ENCODE data around the gene CCDC136. TPM values are rescaled to one million over a fixed set of nuclear protein-coding genes. Genes with fewer than 3 reads are reported as not detected.

Gene CCDC136
- total RNA-seq, 2 donors from 2014 or later, result 2.9 to 7.2 TPM

DNA sequence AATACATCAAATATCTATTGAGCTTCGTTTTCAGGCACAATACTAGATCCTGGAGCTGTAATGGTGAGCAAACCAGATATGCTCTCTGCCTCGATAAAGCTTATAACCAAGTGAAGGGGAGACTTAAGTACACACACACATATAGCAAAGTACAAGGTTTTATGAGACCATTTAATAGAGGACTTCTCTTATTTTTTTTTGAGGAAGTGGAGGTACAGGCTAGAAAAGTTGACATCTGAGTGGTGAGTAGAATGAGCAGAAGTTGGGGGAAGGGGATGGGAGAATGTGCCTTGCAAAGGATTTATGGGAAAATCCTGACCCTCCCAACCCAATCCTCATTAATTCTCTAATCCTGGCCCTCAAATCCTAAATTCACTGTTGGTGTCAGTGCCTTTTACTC, 7.7 kb downstream of the CCDC136 start:
- no peak for ATAC-seq
- no peak for DNase-seq
- intact Hi-C loops (cut with DNase I), result no loop called here

- no peak for ATAC-seq
- intact Hi-C loops (cut with DNase I), result no loop called here
- no peak for DNase-seq
Measured at GRCh38 chr7:128800567-128800966, 8.8 kb downstream of the CCDC136 start.

- intact Hi-C loops (cut with DNase I), result no loop called here
- ATAC-seq (no peak), DNase-seq (no peak)
Measured at GRCh38 chr7:128801003-128801402, 9.2 kb downstream of the CCDC136 start.

DNA sequence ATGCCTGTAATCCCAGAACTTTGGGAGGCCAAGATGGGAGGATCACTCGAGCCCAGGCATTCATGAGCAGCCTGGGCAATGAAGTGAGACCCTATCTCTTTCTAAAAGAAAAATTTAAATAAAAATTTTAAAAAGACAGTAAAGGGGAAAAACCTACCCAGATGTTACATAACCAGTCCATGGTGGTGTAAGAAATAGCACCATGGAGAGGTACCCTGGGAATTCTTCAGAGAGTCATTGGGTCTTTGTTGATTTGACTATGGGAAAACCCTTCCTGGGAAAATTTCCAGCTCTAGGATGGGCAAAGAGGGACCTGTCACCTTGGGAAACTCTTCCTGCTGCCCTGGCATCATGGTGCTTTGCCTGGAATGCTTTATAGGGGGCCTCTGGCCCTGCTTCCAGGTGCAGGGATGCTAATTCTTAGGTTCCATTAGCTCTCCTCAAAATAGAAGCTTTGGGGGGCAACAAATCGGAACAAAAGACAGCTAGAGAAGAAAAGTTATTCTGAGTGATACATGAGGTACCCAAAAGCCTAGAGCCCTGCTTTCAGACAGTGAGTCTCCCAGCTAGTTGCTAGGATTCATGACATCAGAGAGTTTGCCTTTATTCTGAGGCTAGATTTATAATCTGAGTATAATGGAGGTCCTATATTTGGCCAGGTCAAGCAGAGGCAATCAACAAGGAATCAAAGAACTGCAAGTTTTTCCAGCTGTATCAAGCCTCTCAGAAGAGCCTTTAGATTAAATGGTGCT, 10.1 kb downstream of the CCDC136 start:
- ATAC-seq, result no peak
- intact Hi-C loops (cut with DNase I), result no loop called here
- no peak for DNase-seq

- intact Hi-C loops (cut with DNase I), result no loop called here
- DNase-seq, result no peak
- no peak for ATAC-seq
Measured at GRCh38 chr7:128804484-128804883, 12.7 kb downstream of the CCDC136 start.

DNA sequence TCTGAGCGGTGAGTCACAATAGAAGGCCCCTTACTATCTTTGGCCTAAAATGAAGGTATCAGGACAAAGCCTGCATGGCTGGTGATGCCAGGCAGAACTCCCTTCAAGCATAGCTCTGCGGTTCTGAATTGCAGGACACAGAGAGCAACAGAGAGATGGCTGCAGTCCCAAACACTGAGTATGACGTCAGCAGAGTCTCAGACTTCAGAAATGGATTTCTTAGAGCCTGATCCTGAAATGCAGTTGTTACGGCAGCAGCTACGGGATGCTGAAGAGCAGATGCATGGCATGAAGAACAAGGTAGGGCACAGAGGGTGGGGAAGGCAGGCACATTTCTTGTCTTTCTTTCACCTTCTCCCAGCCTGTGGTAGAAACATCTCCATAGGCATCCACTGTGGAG, 13.5 kb downstream of the CCDC136 start:
- DNase-seq (no peak), ATAC-seq (no peak)
- intact Hi-C loops (cut with DNase I), result no loop called here

DNA sequence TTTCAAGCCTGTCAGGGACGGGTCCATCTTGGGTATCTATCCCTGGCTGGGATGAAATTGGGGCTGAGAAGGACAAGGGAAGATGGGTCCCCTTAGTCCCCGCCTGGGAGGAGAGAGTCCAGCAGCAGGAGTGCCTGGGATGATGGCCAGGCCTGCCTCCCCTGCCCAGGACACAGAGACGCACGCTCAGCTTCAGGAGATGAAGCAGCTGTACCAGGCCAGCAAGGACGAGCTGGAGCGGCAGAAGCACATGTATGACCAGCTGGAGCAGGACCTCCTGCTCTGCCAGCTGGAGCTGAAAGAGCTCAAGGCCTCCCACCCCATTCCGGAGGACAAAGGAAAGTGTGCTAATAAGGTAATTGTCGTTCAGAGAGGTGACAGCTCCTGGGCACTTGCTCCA, 15.4 kb downstream of the CCDC136 start:
- intact Hi-C loops (cut with DNase I), result no loop called here
- no peak for DNase-seq
- ATAC-seq, result no peak

- DNase-seq (no peak), ATAC-seq (no peak)
- intact Hi-C loops (cut with DNase I), result no loop called here
Measured at GRCh38 chr7:128809363-128809762, 17.6 kb downstream of the CCDC136 start.

DNA sequence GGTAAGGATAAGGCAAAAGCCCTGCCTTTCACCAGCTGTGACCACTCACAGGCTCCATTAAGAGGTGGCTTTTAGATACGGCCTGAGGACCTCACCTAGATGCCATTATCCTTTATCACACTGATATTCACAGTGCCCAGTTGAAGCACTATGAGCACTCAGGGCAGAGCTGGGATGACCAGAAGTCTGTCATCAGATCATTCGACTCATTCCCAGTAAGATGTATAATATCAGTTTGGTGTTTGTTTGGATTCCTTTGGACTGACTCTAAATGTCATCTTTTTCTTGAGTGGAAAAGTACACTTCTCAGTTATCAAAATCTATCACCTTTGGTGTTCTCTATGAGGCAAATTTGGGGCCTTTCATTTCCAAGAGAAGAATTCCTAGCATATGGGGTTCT, 18.7 kb downstream of the CCDC136 start:
- DNase-seq, result no peak
- intact Hi-C loops (cut with DNase I), result no loop called here
- no peak for ATAC-seq

DNA sequence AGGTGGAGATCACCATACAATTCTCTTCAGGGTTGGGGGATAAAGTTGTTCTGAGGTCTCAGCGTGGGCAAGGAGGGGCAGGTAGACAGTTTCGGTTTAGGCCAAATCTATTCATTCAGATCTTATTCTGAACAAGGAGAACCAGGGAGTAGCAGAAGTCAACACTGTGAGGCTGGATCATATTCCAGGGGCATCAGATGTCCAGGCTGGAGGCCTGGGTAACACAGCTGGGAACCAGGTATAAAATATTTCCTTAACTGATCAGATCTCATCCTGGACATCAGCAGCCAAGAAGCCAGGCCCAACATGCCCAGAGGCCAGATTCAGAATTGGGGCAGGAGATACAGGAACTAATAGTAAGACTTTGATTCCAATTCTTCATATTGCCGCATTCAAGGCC, 19.2 kb downstream of the CCDC136 start:
- intact Hi-C loops (cut with DNase I), result no loop called here
- ATAC-seq, result no peak
- DNase-seq, result no peak

DNA sequence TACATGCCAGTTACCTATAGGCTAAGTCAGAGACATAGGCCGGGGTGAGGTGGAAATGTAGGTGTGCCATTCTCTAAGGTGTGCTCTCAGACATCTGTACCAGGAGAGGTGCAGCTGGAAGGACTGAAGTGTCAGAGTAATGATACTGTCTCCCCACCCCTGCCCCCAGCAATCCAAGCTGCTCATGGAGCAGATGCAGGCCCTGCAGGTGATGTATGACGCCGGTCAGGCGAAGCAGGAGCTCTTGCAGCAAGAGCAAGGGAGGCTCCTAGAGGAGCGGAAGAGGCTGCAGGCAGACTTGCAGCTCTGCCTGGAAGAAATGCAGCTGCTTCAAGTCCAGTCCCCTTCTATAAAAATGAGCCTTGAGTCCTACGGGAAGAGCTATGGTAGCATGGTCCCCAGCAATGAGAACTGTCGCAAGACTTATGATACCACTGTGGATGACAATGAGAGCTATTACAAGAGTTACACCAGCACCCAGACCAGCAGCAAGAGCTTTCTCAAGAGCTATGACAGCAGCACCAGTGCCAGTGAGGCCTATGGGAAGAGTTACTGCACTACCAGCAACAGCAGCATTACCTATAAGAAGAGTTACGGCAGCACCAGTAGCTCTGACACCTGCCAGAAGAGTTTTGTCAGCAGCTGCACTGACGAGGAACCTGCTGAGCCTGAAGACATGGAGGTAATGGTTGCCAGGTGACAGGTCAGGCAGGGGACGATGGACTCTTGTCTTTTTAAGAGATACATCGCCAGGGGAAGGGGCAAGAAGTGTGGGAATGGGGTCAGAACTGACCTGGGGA, 20.1 kb downstream of the CCDC136 start:
- intact Hi-C loops (cut with DNase I), result no loop called here
- ATAC-seq (no peak), DNase-seq (no peak)

DNA sequence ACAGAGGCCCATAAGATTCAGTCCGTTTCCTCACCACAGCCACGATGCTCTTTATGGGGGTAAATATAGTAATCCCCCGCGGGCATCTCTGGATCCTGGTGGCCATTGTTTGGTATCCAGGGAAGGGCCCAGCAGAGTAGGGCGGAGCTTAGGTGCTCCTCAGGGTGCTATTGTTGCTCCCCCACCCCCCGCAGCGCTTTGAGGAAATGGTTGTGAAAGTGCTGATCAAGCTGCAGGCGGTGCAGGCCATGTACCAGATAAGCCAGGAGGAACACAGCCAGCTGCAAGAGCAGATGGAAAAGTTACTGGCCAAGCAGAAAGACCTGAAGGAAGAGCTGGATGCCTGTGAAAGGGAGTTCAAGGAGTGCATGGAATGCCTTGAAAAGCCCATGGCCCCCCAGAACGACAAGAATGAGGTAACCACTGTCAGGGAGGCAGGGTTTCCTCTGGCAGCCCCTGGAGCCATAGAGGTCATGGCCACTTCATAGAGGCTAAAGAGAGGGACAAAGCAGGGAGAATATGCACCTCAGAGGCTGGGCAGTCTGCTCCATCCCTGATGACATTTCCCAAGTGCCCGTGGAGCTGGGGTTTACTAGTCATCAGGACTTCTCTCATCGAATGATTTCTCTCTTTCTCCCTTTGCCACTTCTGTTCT, 20.9 kb downstream of the CCDC136 start:
- ATAC-seq (peak; percentile 41 to 69), DNase-seq (peak; percentile 62)
- intact Hi-C loops (cut with DNase I), result no loop called here

- intact Hi-C loops (cut with DNase I), result no loop called here
- DNase-seq (no peak), ATAC-seq (no peak)
Measured at GRCh38 chr7:128814499-128814898, 22.7 kb downstream of the CCDC136 start.

- DNase-seq (no peak), ATAC-seq (peak in 1 of 2 donors; percentile 24)
- intact Hi-C loops (cut with DNase I), result no loop called here
Measured at GRCh38 chr7:128815289-128815942, 23.6 kb downstream of the CCDC136 start.

DNA sequence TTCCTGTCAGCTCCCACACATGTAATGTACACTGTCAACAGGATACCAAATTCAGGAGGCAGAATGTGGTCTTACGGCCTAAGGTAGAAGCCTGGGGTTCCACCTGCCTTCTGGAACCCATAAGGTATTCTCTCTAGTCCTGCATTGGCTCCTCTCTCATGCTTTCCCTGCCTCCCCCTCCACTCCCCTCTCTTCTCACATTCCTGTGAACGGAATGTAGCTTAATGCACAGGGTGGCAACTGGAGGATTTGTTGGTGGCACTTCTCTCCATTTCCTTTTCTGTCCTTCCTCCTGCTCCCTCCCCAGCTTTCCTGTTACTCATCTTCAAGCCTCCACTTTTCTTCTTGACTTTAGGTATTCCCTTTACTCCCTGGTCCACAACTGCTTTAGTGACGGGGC, 26.9 kb downstream of the CCDC136 start:
- no peak for DNase-seq
- no peak for ATAC-seq
- intact Hi-C loops (cut with DNase I), result no loop called here

DNA sequence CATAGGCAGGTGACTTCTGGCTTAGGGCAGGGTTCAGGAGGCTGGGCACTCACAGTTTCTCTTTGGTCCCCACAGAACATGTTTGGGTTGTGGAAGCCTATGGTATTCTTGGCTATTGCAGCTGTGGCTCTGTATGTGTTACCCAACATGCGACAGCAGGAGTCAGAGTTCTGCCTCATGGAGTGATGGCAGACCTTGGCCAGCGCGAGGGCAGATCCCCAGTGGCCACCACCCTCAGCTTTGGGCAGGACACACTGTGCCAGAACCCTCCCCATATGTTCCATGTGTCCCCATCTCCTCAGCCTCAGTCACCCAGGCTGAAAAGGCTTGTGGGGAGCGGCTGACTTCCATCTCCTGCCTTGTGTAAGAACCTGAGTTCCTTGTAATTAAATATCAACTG, 30.0 kb downstream of the CCDC136 start:
- intact Hi-C loops (cut with DNase I), result loop anchor here in 1 of 2 donors (5.0 kb wide), 1 partner anchor 34 kb away; no protein-coding TSS in a partner anchor
- ATAC-seq, result peak in 1 of 2 donors; percentile 13

GRCh38 chr7:128826512-128826911, 34.7 kb downstream of the CCDC136 start:
- DNase-seq (no peak), ATAC-seq (no peak)
- intact Hi-C loops (cut with DNase I), result no loop called here

More for the DNA sequence above, 30.0 kb downstream of the CCDC136 start:
- DNase-seq, result no peak

DNA sequence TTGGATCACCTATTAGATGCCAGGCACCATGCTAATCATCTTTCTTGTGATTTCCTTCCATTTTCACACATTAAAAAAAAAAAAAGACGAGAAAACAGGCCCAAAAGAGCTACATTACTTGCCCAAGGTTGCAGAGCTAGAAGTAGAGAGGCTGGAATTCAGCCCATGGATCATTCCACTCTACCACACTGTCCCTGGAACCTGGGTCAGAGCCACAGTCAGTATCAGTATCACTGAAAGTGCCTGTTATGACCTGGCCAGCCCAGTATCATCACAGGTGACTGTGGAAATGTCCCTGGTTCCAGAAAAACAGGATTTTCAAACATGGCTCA, 35.1 kb downstream of the CCDC136 start:
- DNase-seq (no peak), ATAC-seq (no peak)
- intact Hi-C loops (cut with DNase I), result no loop called here

DNA sequence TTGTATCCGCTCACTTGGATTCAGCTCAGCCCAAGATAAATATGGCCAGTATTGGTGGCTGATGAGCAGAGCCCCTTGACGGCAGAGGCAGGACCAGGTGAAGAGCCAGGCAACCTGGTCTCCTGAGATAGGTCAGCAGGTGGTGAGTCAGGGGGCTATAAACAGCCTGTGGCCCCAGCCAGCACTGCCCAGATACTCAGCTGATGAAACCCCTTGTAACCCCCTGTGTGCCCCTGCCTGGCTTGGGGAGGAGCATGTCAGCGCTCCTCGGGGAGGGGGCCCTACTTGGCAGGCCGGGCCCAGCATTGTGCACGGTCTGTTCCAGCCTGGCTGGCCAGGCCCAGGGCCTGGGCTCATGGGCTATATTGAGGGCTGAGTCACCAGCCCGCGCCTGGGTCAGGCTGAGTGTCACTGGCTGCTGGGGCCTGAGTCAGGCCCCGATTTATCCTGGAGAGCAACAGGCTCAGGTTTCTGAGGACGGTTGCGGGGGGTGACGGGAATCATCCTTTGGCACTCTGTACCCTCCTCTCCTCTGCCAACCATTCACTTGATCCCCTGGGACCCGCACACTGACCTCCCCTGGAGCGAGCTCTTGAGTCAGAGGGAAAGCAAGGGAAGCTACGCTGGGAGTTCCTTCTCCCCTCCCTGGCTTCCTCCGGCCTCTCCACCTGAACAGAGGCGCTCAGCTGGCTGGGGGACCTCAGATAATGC, 35.6 kb downstream of the CCDC136 start:
- ATAC-seq (peak; percentile 13 to 57), DNase-seq (peak; percentile 61)
- intact Hi-C loops (cut with DNase I), result no loop called here
